HG02852 (cell line): Measurements from ENCODE around the gene ATOX1.
"Not testable (repeated sequence)": the region's sequence is repeated elsewhere in the genome, so short reads cannot be mapped to it uniquely, and the experiment has no call there.

Experiments
- ATAC-seq: cut with Tn5 transposase; IDR thresholded peaks from one replicate; pipeline ENCODE4 v1.9.1; 2021; ENCODE audit warnings: mild to moderate bottlenecking, moderate library complexity; ENCODE audit not compliant: unreplicated experiment

The ATOX1 gene

GRCh38 chr5:151699071-151699901, 59.1 kb downstream of the ATOX1 start:
- ATAC-seq: no peak

GRCh38 chr5:151698081-151698480, 60.4 kb downstream of the ATOX1 start:
- not testable (repeated sequence) for ATAC-seq

DNA sequence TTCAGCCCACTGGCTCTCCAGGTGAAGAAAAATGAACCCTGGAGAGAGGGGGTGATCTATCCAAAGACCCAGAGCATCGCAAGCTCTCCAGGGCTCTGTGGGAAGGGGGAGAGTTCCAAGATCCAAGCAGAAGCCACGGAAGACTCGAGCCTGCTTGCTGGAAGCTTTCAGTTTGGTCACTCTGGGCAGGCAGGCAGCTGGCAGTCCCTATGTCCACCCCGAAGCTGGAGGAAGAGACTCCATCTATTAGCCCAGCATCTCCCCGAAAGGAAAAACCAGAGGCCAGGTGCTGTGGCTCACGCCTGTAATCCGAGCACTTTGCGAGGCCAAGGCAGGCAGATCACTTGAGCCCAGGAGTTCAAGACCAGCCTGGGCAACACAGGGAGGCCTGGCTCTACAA, 61.0 kb downstream of the ATOX1 start:
- no peak for ATAC-seq

DNA sequence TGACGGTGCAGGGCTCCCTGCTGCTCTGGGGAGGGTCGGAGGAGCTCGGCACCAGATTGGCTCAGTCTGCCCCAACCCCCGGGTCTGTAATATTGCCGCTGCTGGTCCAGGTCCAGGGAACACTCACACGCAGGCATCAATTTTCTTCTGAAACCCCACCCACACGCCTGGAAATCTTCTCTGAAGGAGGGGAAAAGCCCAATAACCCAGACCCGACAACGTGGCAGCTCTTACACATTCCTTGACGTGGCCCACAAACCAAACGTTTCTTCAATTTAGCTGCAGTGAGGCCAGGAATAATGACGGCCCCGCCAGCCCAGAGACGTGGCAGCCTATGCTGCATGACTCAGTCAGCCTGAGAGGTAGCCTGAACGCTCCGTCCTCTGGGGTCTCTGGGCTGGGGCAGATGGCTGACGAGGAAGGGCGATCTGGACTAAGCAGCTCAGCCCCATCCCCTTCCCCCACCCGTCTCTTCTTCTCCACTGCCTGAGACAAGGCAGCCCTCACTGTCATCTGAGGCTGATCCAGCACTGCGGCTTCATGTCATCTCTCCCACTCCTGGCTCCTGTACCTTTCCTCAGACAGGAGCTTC, 61.9 kb downstream of the ATOX1 start:
- no peak for ATAC-seq

DNA sequence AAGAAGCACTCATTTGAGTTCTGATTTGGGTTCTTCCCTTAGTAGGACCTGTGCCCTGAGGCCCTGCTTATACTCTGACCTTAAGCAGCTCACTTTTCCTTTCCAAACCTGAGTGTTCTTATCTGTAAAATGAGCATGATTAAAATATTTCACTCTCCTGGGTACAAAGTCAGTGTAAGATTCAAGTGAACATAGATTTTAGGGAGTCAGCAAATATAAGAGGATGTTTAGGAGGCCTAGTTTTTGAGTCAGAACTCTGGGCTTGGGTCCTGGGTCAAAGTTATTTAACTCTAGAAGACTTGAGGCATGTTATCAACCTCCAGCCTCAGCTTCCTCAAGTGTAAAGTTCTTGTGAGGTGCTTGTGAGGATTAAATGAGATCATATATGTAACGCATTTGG, 63.0 kb downstream of the ATOX1 start:
- ATAC-seq: no peak

- ATAC-seq: no peak
Measured at GRCh38 chr5:151694035-151694485, 64.4 kb downstream of the ATOX1 start.
